ENCODE data around the gene SRGAP3. TPM values are rescaled to one million over a fixed set of nuclear protein-coding genes. Genes with fewer than 3 reads are reported as not detected.

Gene SRGAP3
- total RNA-seq, 2 experiments from 2014 or later = 2.8 to 3.2 TPM

DNA sequence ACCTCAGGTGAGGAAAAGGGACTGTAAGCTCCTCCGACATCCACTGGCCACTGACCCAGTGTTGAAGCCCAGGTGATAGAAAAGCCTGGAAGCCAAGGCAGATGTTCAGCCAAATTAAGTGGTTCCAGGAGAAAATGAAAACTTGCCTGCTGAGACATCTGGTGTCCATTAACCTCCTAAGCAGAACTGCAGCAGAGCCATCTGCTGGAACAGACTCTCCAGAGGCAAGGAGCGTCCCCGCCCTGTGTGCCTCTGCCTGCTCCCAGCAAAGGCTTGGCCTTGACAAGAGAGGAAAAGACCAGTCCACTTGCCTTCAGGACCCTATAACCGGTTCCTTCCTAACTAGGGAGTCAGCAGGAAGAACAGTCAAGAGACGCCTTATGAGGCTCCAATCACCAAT lies 48.2 kb downstream of the SRGAP3 start:
- intact Hi-C loops (cut with DNase I, micrococcal nuclease) = no loop called here
- Mint-ChIP-seq H3K27me3 (no peaks in the 10 kb centered on the region), H3K4me1 (ENCODE audit: low read depth) (no peaks in the 10 kb centered on the region), H3K27ac (no peak overlapping the region), H3K36me3 (ENCODE audit: low read depth) (no peaks in the 10 kb centered on the region), H3K4me3 (no peak overlapping the region), H3K9me3 (no peaks in the 10 kb centered on the region)
- ATAC-seq (ENCODE audit: poor library complexity) (no peak), DNase-seq (no peak)
- POLR2A ChIA-PET = no interaction called here
- Histone ChIP-seq H3K36me3 (ENCODE audit: insufficient read depth, low read length) (no peaks in the 10 kb centered on the region), H3K9me3 (ENCODE audit: control insufficient read depth in 1 of 2, insufficient read depth in 1 of 2, low read length in 2 of 2) (no peaks in the 10 kb centered on the region), H3K4me1 (ENCODE audit: insufficient read depth, low read length) (no peaks in the 10 kb centered on the region), H3K27me3 (ENCODE audit: control insufficient read depth in 1 of 2, insufficient read depth in 2 of 2, low read length in 2 of 2) (no peaks in the 10 kb centered on the region), H3K4me3 (ENCODE audit: low read length) (no peak overlapping the region), H3K27ac (ENCODE audit: low read depth in 1 of 2, low read length in 2 of 2) (no peak overlapping the region)
- CTCF ChIA-PET = interaction anchor here (1.0 kb wide), 1 partner anchor 11 kb away, joined by 3 read pairs; no protein-coding TSS in a partner anchor
- TF ChIP-seq, protein P1, sequence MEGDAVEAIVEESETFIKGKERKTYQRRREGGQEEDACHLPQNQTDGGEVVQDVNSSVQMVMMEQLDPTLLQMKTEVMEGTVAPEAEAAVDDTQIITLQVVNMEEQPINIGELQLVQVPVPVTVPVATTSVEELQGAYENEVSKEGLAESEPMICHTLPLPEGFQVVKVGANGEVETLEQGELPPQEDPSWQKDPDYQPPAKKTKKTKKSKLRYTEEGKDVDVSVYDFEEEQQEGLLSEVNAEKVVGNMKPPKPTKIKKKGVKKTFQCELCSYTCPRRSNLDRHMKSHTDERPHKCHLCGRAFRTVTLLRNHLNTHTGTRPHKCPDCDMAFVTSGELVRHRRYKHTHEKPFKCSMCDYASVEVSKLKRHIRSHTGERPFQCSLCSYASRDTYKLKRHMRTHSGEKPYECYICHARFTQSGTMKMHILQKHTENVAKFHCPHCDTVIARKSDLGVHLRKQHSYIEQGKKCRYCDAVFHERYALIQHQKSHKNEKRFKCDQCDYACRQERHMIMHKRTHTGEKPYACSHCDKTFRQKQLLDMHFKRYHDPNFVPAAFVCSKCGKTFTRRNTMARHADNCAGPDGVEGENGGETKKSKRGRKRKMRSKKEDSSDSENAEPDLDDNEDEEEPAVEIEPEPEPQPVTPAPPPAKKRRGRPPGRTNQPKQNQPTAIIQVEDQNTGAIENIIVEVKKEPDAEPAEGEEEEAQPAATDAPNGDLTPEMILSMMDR (IDR thresholded peaks at IDR 0.05) = no peak

DNA sequence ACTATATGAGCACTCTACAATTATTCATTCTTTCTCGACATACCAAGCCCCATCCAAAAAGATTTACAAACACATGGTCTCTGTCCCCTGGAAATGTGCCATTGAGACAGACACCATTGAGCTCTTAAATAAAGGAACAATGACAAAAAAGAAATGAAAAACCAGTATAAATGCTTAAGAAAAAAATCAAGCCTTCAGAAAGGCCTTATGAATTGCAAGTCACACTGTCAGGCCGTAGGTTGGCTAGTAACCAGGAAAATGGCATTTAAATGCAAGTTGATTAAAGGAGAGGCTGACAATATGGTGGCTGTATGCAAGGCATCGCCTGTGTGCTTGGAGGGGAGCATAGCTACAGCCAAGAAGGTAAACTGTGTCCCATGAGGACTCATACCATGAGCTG lies 49.7 kb downstream of the SRGAP3 start:
- TF ChIP-seq, protein P1 (IDR thresholded peaks at IDR 0.05) = no peak
- ATAC-seq (ENCODE audit: poor library complexity) = no peak
- Mint-ChIP-seq H3K27me3 (no peaks in the 10 kb centered on the region), H3K36me3 (ENCODE audit: low read depth) (no peaks in the 10 kb centered on the region), H3K4me1 (ENCODE audit: low read depth) (no peaks in the 10 kb centered on the region), H3K27ac (no peak overlapping the region), H3K4me3 (no peak overlapping the region), H3K9me3 (no peaks in the 10 kb centered on the region)
- intact Hi-C loops (cut with DNase I, micrococcal nuclease) = no loop called here
- Histone ChIP-seq H3K4me3 (ENCODE audit: low read length) (no peak overlapping the region), H3K27me3 (ENCODE audit: control insufficient read depth in 1 of 2, insufficient read depth in 2 of 2, low read length in 2 of 2) (no peaks in the 10 kb centered on the region), H3K9me3 (ENCODE audit: control insufficient read depth in 1 of 2, insufficient read depth in 1 of 2, low read length in 2 of 2) (no peaks in the 10 kb centered on the region), H3K27ac (ENCODE audit: low read depth in 1 of 2, low read length in 2 of 2) (no peak overlapping the region), H3K4me1 (ENCODE audit: insufficient read depth, low read length) (no peaks in the 10 kb centered on the region), H3K36me3 (ENCODE audit: insufficient read depth, low read length) (no peaks in the 10 kb centered on the region)
- POLR2A ChIA-PET = no interaction called here
- CTCF ChIA-PET = no interaction called here
- no peak for DNase-seq

DNA sequence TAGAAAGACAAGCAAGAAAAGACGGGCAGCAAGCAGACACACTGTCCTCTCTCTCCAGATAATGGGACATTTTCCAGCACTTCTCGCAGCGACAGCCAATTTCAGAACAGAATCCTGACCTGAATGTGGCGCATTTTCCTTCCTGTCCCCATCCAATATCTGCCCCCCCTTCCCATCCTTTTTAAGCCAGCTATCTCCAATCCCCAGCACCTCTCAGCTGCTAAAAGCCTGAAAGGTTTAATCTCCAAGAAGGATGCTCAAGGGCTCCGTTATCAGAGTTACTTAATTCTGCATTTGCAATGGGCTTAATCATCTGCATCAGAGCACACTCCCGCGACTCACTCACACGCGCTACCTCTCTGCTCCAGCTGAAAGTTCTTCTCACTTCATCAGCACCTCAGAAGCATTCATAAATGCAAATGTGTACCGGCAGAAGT lies 50.5 kb downstream of the SRGAP3 start:
- POLR2A ChIA-PET = no interaction called here
- H3K4me1 Mint-ChIP-seq (ENCODE audit: low read depth) = no peaks in the 10 kb centered on the region
- no peak overlapping the region for H3K4me3 Mint-ChIP-seq
- TF ChIP-seq, protein P1 (IDR thresholded peaks at IDR 0.05) = no peak
- Histone ChIP-seq H3K4me3 (ENCODE audit: low read length) (no peak overlapping the region), H3K36me3 (ENCODE audit: insufficient read depth, low read length) (no peaks in the 10 kb centered on the region), H3K9me3 (ENCODE audit: control insufficient read depth in 1 of 2, insufficient read depth in 1 of 2, low read length in 2 of 2) (no peaks in the 10 kb centered on the region), H3K27ac (ENCODE audit: low read depth in 1 of 2, low read length in 2 of 2) (no peak overlapping the region), H3K4me1 (ENCODE audit: insufficient read depth, low read length) (no peaks in the 10 kb centered on the region), H3K27me3 (ENCODE audit: control insufficient read depth in 1 of 2, insufficient read depth in 2 of 2, low read length in 2 of 2) (no peaks in the 10 kb centered on the region)
- H3K27ac Mint-ChIP-seq = no peak overlapping the region
- ATAC-seq (ENCODE audit: poor library complexity) (no peak), DNase-seq (no peak)
- intact Hi-C loops (cut with DNase I, micrococcal nuclease) = no loop called here
- H3K36me3 Mint-ChIP-seq (ENCODE audit: low read depth) = no peaks in the 10 kb centered on the region
- no peaks in the 10 kb centered on the region for H3K27me3 Mint-ChIP-seq
- H3K9me3 Mint-ChIP-seq = no peaks in the 10 kb centered on the region
- CTCF ChIA-PET = no interaction called here
